Upper lobe of right lung (tissue), 1 donor: ENCODE data around the gene LENEP. TPM values are rescaled to one million over a fixed set of nuclear protein-coding genes. Genes with fewer than 3 reads are reported as not detected.

Experiments
- ATAC-seq: fragments of 200-7000 bp; cut with Tn5 transposase; one replicate; pipeline ENCODE4 v1.9.1; 2020; ENCODE audit warnings: mild to moderate bottlenecking, moderate library complexity
- DNase-seq: peaks from one replicate; pipeline ENCODE4 v3.0.0-alpha.2; 2020
- H3K27ac ChIP-seq: fragments of 200-600 bp; one replicate; pipeline ENCODE4 v1.8.0; 2022
- H3K27me3 ChIP-seq: fragments of 200-600 bp; one replicate; pipeline ENCODE4 v1.8.0; 2022; ENCODE audit warnings: mild to moderate bottlenecking
- H3K36me3 ChIP-seq: fragments of 200-600 bp; one replicate; pipeline ENCODE4 v1.8.0; 2022
- H3K4me1 ChIP-seq: fragments of 200-600 bp; one replicate; pipeline ENCODE4 v1.8.0; 2022
- H3K4me3 ChIP-seq: fragments of 200-600 bp; one replicate; pipeline ENCODE4 v1.8.0; 2022; ENCODE audit warnings: mild to moderate bottlenecking
- H3K9me3 ChIP-seq: fragments of 200-600 bp; one replicate; pipeline ENCODE4 v1.8.0; 2022
- CTCF ChIP-seq: fragments of 200-600 bp; IDR thresholded peaks from one replicate; pipeline ENCODE4 v1.8.0; 2022; ENCODE audit warnings: antibody characterized with exemption
- intact Hi-C: fragments of 100-400 bp; cut with DNase I; formaldehyde crosslinking; loops from one replicate; pipeline ENCODE4 v1.11.0; 2022
- total RNA-seq: library from RNA; stranded (reverse); fragmentation: NEBNext Ultra II Directional; extraction: Animal tissue kit (Norgen Biotek cat#: 25700); gene quantifications from one replicate; pipeline ENCODE4 v1.2.1, GENCODE V29; 2021
- donor health status: DM: no; HTN: yes; CAD: no; lungs with severe emphysema.

LENEP gene
- total RNA-seq, 1 donor from 2014 or later, result not detected

- intact Hi-C loops, result no loop called here
- no peak for TF ChIP-seq CTCF
- no peak overlapping the region for H3K4me3 ChIP-seq
- no peaks in the 10 kb centered on the region for H3K27me3 ChIP-seq
- no peaks in the 10 kb centered on the region for H3K9me3 ChIP-seq
- H3K4me1 ChIP-seq, result peaks cover 17% of the 10 kb centered on the region
- no peak overlapping the region for H3K27ac ChIP-seq
- DNase-seq (peak; percentile 55), ATAC-seq (no peak)
- no peaks in the 10 kb centered on the region for H3K36me3 ChIP-seq
Measured at GRCh38 chr1:154996966-154997701, 3.7 kb downstream of the LENEP start.

- Histone ChIP-seq H3K4me3 (no peak overlapping the region), H3K27ac (no peak overlapping the region), H3K27me3 (no peaks in the 10 kb centered on the region), H3K9me3 (no peaks in the 10 kb centered on the region), H3K4me1 (peaks cover 17% of the 10 kb centered on the region), H3K36me3 (no peaks in the 10 kb centered on the region)
- intact Hi-C loops, result no loop called here
- DNase-seq (peak; percentile 37), ATAC-seq (no peak)
- no peak for TF ChIP-seq CTCF
Measured at GRCh38 chr1:154998201-154998780, 4.9 kb downstream of the LENEP start.

- peak; percentile 86 for DNase-seq
- Histone ChIP-seq H3K27ac (peak overlapping the region; percentile 90), H3K27me3 (no peaks in the 10 kb centered on the region), H3K9me3 (no peaks in the 10 kb centered on the region), H3K4me3 (peak overlapping the region; percentile 88), H3K36me3 (no peaks in the 10 kb centered on the region), H3K4me1 (peaks cover 18% of the 10 kb centered on the region)
- peak; percentile 81 for TF ChIP-seq CTCF
- ATAC-seq, result no peak
- intact Hi-C loops, result no loop called here
Measured at GRCh38 chr1:154998818-154999570, 5.6 kb downstream of the LENEP start.

GRCh38 chr1:154999571-155000410 is 6.4 kb downstream of the LENEP start:
- intact Hi-C loops, result no loop called here

More at GRCh38 chr1:154999571-155000410, 6.4 kb downstream of the LENEP start:
- no peaks in the 10 kb centered on the region for H3K36me3 ChIP-seq
- no peaks in the 10 kb centered on the region for H3K9me3 ChIP-seq
- peak overlapping the region; percentile 88 for H3K4me3 ChIP-seq
- no peaks in the 10 kb centered on the region for H3K27me3 ChIP-seq
- ATAC-seq, result no peak
- DNase-seq, result peak; percentile 75
- peaks cover 26% of the 10 kb centered on the region for H3K4me1 ChIP-seq
- TF ChIP-seq CTCF, result no peak
- peak overlapping the region; percentile 90 for H3K27ac ChIP-seq
